SU-DHL-6 (cell line): ENCODE measurements around the gene CCDC28A.

Source experiments
- CTCF ChIP-seq: fragments of 200-600 bp; sonication (generic); IDR thresholded peaks from one replicate; pipeline ENCODE4 v1.5.1; 2017; ENCODE audit warnings: antibody characterized with exemption, mild to moderate bottlenecking, low read length, moderate library complexity; ENCODE audit not compliant: insufficient read depth, poor library complexity, severe bottlenecking
- EZH2phosphoT487 ChIP-seq: fragments of 200-600 bp; sonication (generic), shearing (Covaris generic); conservative IDR thresholded peaks from 2 replicates; pipeline ENCODE4 v1.6.1; 2018; ENCODE audit warnings: mild to moderate bottlenecking, antibody characterized with exemption, low read length, moderate library complexity, mixed read lengths

GRCh38 chr6:138778331-138778730 is 4.8 kb downstream of the CCDC28A start:
- TF ChIP-seq CTCF = no peak
- no peak for TF ChIP-seq EZH2phosphoT487
